BJ (cell line): ENCODE results near the gene ASZ1. TPM values are rescaled to one million over a fixed set of nuclear protein-coding genes. Genes with fewer than 3 reads are reported as not detected.

Source experiments
- CTCF ChIA-PET: fragments of 350-600 bp; formaldehyde crosslinking; extraction: SDS; loops from one replicate; lab custom pipeline; 2021; ENCODE audit warnings: antibody characterized with exemption, inconsistent platforms; lab: Yijun Ruan, JAX
- POLR2A ChIA-PET: fragments of 300-600 bp; sonication (Branson Sonifier 250); formaldehyde crosslinking; extraction: SDS; loops from one replicate; lab custom pipeline; 2021; ENCODE audit warnings: antibody characterized with exemption; lab: Charles Lee
- DNase-seq: peaks from one replicate; pipeline ENCODE4 v3.0.0-alpha.2; 2011; ENCODE audit warnings: low read depth
- H3K27me3 ChIP-seq: 2 replicates; pipeline ENCODE4 v1.6.0; 2011; ENCODE audit warnings: low read length; ENCODE audit not compliant: control insufficient read depth, insufficient read depth
- H3K36me3 ChIP-seq: 2 replicates; pipeline ENCODE4 v1.5.1; 2011; ENCODE audit warnings: low read length; ENCODE audit not compliant: control insufficient read depth, insufficient read depth
- H3K4me3 ChIP-seq: 2 replicates; pipeline ENCODE4 v1.5.1; 2011; ENCODE audit warnings: low read depth, mild to moderate bottlenecking, control low read depth, low read length
- polyA plus RNA-seq: library from polyadenylated mRNA; depleted of rRNA; stranded (reverse); fragments of >200 nt; gene quantifications from 2 replicates; pipeline ENCODE4 v1.2.3, GENCODE V29; 2011
- TF ChIP-seq, protein P1 (sequence below): IDR thresholded peaks from 2 replicates; pipeline ENCODE4 v1.5.1; 2011; ENCODE audit warnings: low read depth, mild to moderate bottlenecking, control low read depth, inconsistent platforms, low read length, moderate library complexity; ENCODE audit not compliant: insufficient read depth

ASZ1 gene
- polyA plus RNA-seq, 1 experiment = not detected

DNA sequence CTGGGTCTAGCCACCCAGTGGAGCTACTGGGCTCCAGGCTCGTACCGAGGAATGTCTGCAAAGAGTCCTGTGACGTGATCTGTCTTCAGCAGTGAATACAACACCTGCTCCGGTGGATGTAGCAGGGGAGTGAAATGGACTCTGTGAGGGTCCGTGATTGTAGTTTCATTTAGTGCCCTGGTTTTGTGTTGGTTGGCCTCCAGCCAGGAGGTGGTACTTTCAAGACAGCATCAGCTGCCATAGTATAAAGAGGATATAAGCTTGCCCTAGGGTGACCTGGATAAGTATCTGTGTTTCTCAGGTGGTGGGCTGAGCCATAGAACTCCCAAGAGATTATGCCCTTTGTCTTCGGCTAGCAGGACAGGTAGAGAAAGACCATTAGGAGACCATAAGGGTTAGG lies 79.8 kb downstream of the ASZ1 start:
- no peak overlapping the region for H3K4me3 ChIP-seq
- TF ChIP-seq, protein P1, sequence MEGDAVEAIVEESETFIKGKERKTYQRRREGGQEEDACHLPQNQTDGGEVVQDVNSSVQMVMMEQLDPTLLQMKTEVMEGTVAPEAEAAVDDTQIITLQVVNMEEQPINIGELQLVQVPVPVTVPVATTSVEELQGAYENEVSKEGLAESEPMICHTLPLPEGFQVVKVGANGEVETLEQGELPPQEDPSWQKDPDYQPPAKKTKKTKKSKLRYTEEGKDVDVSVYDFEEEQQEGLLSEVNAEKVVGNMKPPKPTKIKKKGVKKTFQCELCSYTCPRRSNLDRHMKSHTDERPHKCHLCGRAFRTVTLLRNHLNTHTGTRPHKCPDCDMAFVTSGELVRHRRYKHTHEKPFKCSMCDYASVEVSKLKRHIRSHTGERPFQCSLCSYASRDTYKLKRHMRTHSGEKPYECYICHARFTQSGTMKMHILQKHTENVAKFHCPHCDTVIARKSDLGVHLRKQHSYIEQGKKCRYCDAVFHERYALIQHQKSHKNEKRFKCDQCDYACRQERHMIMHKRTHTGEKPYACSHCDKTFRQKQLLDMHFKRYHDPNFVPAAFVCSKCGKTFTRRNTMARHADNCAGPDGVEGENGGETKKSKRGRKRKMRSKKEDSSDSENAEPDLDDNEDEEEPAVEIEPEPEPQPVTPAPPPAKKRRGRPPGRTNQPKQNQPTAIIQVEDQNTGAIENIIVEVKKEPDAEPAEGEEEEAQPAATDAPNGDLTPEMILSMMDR = no peak
- H3K36me3 ChIP-seq = no peaks in the 10 kb centered on the region
- POLR2A ChIA-PET = interaction anchor here (0.6 kb wide), 1 partner anchor 13 kb away, joined by 6 read pairs; no protein-coding TSS in a partner anchor
- no peak for DNase-seq
- CTCF ChIA-PET = interaction anchor here (0.6 to 1.5 kb wide), 2 partner anchors 10 to 663 kb away, joined by 3 to 5 read pairs; no protein-coding TSS in a partner anchor
- H3K27me3 ChIP-seq = 0 out of 2 replicates have a peak, but pooled peaks cover 1% of the 10 kb centered on the region

- CTCF ChIA-PET = interaction anchor here (0.9 to 1.0 kb wide), 2 partner anchors 33 to 226 kb away, joined by 3 to 4 read pairs; no protein-coding TSS in a partner anchor
- Histone ChIP-seq H3K4me3 (no peak overlapping the region), H3K36me3 (no peaks in the 10 kb centered on the region), H3K27me3 (0 out of 2 replicates have a peak, but pooled peaks cover 1% of the 10 kb centered on the region)
- POLR2A ChIA-PET = no interaction called here
- TF ChIP-seq, protein P1 = no peak
- DNase-seq = no peak
Measured at GRCh38 chr7:117346161-117346560, 81.1 kb downstream of the ASZ1 start.

DNA sequence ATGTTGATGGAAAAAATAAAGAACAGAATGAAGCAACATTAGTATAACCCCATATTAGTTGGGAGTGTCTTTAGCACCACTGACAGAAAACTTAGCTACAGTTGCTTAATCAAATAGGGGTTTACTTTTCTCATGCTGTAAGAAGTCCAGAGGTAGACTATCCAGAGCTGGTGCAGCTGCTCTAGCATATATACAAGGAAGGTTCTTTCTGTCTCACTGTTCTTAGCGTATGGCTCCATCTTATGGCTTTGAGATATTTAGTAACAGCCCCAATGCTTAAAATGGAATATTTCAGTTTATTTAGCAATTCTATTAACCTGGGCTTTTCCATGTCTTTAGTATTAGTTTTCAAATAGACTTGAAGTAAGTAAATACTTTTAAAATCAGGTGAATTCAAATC lies 89.3 kb downstream of the ASZ1 start:
- Histone ChIP-seq H3K4me3 (no peak overlapping the region), H3K36me3 (no peaks in the 10 kb centered on the region), H3K27me3 (no peaks in the 10 kb centered on the region)
- ChIA-PET POLR2A (interaction anchor here (1.2 kb wide), 1 partner anchor 14 kb away, joined by 4 read pairs; no protein-coding TSS in a partner anchor), CTCF (interaction anchor here (0.6 to 2.1 kb wide), 6 partner anchors 10 to 397 kb away, joined by 3 to 14 read pairs (median 4); no protein-coding TSS in a partner anchor)
- TF ChIP-seq, protein P1 = no peak
- DNase-seq = no peak

GRCh38 chr7:117333168-117333567 lies 94.1 kb downstream of the ASZ1 start:
- TF ChIP-seq, protein P1 = peak; percentile 31; the same call in 1 of the 2 replicates
- Histone ChIP-seq H3K4me3 (no peak overlapping the region), H3K27me3 (no peaks in the 10 kb centered on the region), H3K36me3 (no peaks in the 10 kb centered on the region)
- CTCF ChIA-PET = interaction anchor here (0.9 to 1.6 kb wide), 4 partner anchors 8 to 57 kb away, joined by 3 to 6 read pairs (median 4); partner anchors contain the start of gene WNT2
- no peak for DNase-seq
- POLR2A ChIA-PET = no interaction called here

- TF ChIP-seq, protein P1 = no peak
- POLR2A ChIA-PET = no interaction called here
- no peak for DNase-seq
- Histone ChIP-seq H3K27me3 (no peaks in the 10 kb centered on the region), H3K4me3 (no peak overlapping the region), H3K36me3 (no peaks in the 10 kb centered on the region)
- CTCF ChIA-PET = no interaction called here
Measured at GRCh38 chr7:117332031-117332430, 95.3 kb downstream of the ASZ1 start.
